ENCODE measurements around the gene KCTD10.
A peak's percentile ranks its signal among the peaks of the same experiment; 100 is the strongest.

KCTD10 gene

GRCh38 chr12:109467978-109468676 lies 9.0 kb downstream of the KCTD10 start:
- ATAC-seq = no peak
- Mint-ChIP-seq H3K27ac (no peak overlapping the region), H3K4me3 (no peak overlapping the region)

GRCh38 chr12:109466821-109467220 lies 10.3 kb downstream of the KCTD10 start:
- peaks cover 33% of the 10 kb centered on the region for H3K4me1 Mint-ChIP-seq
- no peak overlapping the region for H3K27ac Mint-ChIP-seq
- no peaks in the 10 kb centered on the region for H3K27me3 Mint-ChIP-seq
- H3K4me3 Mint-ChIP-seq = no peak overlapping the region
- H3K36me3 Mint-ChIP-seq = peaks cover 30% of the 10 kb centered on the region
- ATAC-seq = no peak
- H3K9me3 Mint-ChIP-seq = no peaks in the 10 kb centered on the region

More at GRCh38 chr12:109467978-109468676, 9.0 kb downstream of the KCTD10 start:
- Mint-ChIP-seq H3K9me3 (no peaks in the 10 kb centered on the region), H3K36me3 (peaks cover 30% of the 10 kb centered on the region), H3K4me1 (peaks cover 30% of the 10 kb centered on the region), H3K27me3 (no peaks in the 10 kb centered on the region)

DNA sequence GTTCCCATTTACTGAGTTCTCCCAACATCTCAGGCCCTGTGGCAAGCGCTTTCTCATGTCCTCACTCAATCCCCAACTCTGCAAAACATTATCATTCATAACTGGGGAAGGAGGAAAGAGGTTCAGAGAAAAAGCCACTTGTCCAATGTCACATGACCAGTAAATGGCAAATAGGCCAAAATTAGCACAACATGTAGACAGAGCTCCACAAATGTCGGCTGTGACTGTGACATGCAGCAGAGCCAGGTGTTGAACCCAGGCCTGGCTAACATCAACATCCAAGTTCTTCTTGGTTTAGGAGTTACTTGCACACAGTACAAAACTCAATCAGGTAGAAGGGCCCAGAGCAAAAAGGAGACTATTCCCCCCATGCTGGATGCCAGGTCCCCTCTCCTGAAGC lies 10.8 kb downstream of the KCTD10 start:
- ATAC-seq = no peak
- Mint-ChIP-seq H3K27ac (no peak overlapping the region), H3K4me3 (no peak overlapping the region), H3K9me3 (no peaks in the 10 kb centered on the region), H3K4me1 (peaks cover 38% of the 10 kb centered on the region), H3K36me3 (peaks cover 34% of the 10 kb centered on the region), H3K27me3 (no peaks in the 10 kb centered on the region)

DNA sequence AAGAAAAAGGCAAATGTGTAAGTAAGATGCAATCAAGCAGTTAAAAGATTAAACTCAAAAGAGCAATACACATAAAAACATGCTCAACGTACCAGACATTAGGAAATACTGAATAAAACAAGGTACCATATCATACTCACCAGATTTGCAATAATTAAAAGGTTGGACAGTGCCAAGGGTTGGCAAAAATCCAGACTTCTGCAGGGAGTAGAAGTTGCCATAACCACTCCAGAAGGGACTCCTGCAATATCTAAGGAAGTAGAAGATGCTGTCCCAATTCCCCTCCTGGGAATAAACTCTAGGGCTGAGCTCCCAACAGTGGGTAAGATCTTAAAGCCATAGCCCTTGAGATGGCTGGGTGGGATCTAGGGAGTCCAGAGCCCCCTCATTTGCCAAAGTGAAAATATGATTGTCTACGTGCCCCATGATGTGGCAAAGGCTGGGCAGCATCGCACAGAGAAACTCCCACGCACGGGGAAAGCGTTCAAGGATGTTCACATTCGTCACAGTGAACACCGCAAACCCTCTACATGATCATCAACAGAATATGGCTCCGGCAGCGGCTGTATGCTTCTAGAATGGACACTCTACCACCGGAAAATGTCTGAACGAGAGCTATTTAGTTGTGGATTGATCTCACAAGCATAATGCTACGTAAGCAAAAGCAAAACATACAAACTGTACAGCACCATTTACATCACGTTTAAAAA lies 12.3 kb downstream of the KCTD10 start:
- Mint-ChIP-seq H3K4me1 (peaks cover 44% of the 10 kb centered on the region), H3K36me3 (peaks cover 42% of the 10 kb centered on the region), H3K27ac (no peak overlapping the region), H3K4me3 (no peak overlapping the region), H3K27me3 (no peaks in the 10 kb centered on the region), H3K9me3 (no peaks in the 10 kb centered on the region)
- no peak for ATAC-seq

DNA sequence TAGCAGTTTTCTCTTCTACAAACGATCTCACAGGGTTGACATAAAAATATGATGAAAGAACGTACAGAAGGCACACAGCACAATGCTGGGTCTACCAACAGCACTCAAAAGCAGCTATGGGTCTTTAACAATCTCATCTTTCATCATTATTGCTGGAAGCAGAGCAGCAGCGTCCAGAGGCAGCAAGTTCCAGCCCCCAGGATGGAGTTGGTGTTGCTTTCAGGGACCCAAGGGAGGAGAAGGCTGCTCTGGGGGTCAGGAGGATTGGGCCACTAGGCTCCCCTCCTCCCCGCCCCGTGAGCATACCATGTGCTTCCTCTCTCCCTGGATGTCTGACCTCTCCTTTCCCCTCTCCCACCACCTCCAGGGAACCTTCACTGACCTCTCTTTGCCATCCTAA lies 13.3 kb downstream of the KCTD10 start:
- H3K4me1 Mint-ChIP-seq = peaks cover 44% of the 10 kb centered on the region
- ATAC-seq = no peak
- peak overlapping the region; percentile 28 for H3K27ac Mint-ChIP-seq
- H3K9me3 Mint-ChIP-seq = no peaks in the 10 kb centered on the region
- peaks cover 46% of the 10 kb centered on the region for H3K36me3 Mint-ChIP-seq
- H3K4me3 Mint-ChIP-seq = no peak overlapping the region
- no peaks in the 10 kb centered on the region for H3K27me3 Mint-ChIP-seq

GRCh38 chr12:109462868-109463692 lies 14.0 kb downstream of the KCTD10 start:
- Mint-ChIP-seq H3K9me3 (no peaks in the 10 kb centered on the region), H3K4me1 (peaks cover 44% of the 10 kb centered on the region), H3K4me3 (no peak overlapping the region), H3K36me3 (peaks cover 46% of the 10 kb centered on the region), H3K27me3 (no peaks in the 10 kb centered on the region), H3K27ac (peak overlapping the region; percentile 28)
- ATAC-seq = no peak

- ATAC-seq = no peak
- Mint-ChIP-seq H3K9me3 (no peaks in the 10 kb centered on the region), H3K27ac (peak overlapping the region; percentile 83), H3K27me3 (no peaks in the 10 kb centered on the region), H3K4me3 (no peak overlapping the region), H3K4me1 (peaks cover 44% of the 10 kb centered on the region), H3K36me3 (peaks cover 55% of the 10 kb centered on the region)
Observed at GRCh38 chr12:109461846-109462756, 15.0 kb downstream of the KCTD10 start.

DNA sequence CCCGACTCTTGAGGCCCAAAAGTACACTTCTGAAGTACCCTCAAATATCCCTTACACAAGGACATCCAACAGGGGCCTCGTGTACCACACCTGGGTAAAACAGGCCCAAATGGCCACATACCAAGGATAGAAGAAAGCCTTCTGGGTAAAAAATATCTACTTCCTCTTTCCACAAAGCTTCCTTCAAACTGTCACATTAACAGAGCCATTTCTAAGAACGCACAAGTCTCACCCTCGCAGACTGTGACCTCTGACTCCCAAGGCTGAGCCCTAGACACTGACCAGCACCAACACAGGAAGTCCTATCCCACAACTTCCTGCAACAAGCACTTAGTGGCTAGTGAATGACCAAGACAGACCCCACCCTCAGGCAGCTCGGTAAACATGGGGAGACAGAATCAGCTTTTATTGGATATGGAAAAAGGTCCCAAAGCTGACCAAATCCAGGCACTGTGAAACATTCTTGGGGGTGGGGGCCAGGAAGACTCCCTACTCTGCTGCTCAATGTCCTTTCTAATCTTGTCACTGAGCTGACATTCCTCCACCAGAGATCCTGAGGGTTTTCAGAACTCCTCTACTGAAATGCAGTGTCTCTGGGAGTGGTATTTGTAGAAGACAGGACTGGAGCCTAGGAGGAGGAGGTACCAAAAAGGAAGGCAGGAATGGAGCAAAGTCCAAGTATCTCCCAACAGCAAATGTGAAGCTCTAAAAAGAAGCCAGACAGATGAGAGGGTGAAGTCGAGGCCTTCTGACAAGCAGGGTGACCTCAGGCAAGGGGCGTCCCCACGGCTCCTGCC lies 15.9 kb downstream of the KCTD10 start:
- Mint-ChIP-seq H3K27ac (peak overlapping the region; percentile 83), H3K9me3 (no peaks in the 10 kb centered on the region), H3K27me3 (no peaks in the 10 kb centered on the region), H3K36me3 (peaks cover 60% of the 10 kb centered on the region), H3K4me1 (peaks cover 44% of the 10 kb centered on the region), H3K4me3 (no peak overlapping the region)
- ATAC-seq = peak; percentile 48

DNA sequence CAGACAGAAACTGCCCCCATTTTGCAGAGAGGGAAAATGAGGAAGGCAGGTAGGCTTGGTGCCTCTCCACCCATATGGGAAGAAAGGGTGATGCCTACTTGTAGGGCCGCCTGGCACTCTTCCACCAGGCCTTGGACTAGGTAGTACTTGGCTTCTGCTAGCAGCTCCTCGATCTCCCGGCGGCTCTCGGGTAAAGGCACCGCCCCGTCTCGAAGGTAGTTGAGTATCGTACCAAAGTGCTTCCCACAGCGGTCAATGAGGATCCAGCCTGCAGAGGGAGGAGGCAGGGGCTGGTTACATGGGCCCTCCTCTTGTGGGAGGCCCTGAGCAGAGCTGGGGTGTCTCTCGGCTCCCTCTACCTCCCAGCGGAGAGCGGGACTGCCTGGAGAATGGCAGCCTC lies 16.6 kb downstream of the KCTD10 start:
- Mint-ChIP-seq H3K27ac (peak overlapping the region; percentile 83), H3K9me3 (no peaks in the 10 kb centered on the region), H3K4me1 (peaks cover 42% of the 10 kb centered on the region), H3K36me3 (peaks cover 65% of the 10 kb centered on the region), H3K4me3 (no peak overlapping the region), H3K27me3 (no peaks in the 10 kb centered on the region)
- ATAC-seq = no peak

DNA sequence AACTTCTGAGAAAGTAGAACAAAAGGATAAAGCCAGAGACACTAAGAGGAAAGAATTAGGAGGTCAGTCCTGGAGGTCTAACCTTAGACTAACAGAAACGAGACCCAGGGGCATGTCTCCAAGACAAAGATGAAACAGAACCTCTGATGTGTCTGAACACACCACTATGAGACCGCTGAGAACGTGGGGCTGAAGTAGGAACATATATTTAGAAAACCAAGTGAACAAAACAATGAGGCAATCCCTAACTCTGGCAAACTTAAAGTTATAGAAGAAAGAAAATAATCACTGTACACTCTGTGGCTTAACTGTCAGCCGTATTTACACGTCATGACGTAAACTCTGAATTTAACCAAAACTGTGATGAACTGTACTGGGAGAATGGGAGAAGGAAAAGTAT lies 17.9 kb downstream of the KCTD10 start:
- ATAC-seq = no peak
- H3K4me3 Mint-ChIP-seq = no peak overlapping the region
- H3K9me3 Mint-ChIP-seq = no peaks in the 10 kb centered on the region
- H3K36me3 Mint-ChIP-seq = peaks cover 67% of the 10 kb centered on the region
- H3K27me3 Mint-ChIP-seq = no peaks in the 10 kb centered on the region
- H3K27ac Mint-ChIP-seq = no peak overlapping the region
- peaks cover 29% of the 10 kb centered on the region for H3K4me1 Mint-ChIP-seq

DNA sequence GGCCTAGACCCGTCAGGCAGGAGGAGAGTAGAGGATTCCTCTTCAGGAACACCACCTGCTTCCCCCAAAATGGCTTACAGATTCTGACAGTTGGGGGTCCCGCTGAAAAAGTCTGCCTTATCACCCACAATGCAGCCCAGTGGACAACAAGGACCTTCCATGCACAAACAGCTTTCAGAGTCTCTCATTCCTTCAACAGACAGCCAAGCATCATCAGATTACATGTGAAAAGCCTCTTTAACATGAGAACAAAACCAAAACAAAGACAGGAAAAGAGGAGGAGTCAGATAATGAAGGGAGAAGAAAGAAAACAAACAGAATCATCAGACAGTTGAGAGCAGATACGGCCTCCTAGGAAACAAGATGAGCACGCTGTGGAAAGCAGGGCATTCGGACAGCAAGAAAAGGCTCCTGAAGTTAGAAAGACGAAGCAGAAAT lies 18.3 kb downstream of the KCTD10 start:
- no peak overlapping the region for H3K4me3 Mint-ChIP-seq
- H3K27me3 Mint-ChIP-seq = no peaks in the 10 kb centered on the region
- no peak for ATAC-seq
- no peak overlapping the region for H3K27ac Mint-ChIP-seq
- H3K9me3 Mint-ChIP-seq = no peaks in the 10 kb centered on the region
- peaks cover 66% of the 10 kb centered on the region for H3K36me3 Mint-ChIP-seq
- H3K4me1 Mint-ChIP-seq = peaks cover 24% of the 10 kb centered on the region

- H3K36me3 Mint-ChIP-seq = peaks cover 68% of the 10 kb centered on the region
- ATAC-seq = no peak
- no peaks in the 10 kb centered on the region for H3K9me3 Mint-ChIP-seq
- peaks cover 17% of the 10 kb centered on the region for H3K4me1 Mint-ChIP-seq
- H3K27me3 Mint-ChIP-seq = no peaks in the 10 kb centered on the region
- H3K27ac Mint-ChIP-seq = no peak overlapping the region
- no peak overlapping the region for H3K4me3 Mint-ChIP-seq
Observed at GRCh38 chr12:109458086-109458485, 19.0 kb downstream of the KCTD10 start.

DNA sequence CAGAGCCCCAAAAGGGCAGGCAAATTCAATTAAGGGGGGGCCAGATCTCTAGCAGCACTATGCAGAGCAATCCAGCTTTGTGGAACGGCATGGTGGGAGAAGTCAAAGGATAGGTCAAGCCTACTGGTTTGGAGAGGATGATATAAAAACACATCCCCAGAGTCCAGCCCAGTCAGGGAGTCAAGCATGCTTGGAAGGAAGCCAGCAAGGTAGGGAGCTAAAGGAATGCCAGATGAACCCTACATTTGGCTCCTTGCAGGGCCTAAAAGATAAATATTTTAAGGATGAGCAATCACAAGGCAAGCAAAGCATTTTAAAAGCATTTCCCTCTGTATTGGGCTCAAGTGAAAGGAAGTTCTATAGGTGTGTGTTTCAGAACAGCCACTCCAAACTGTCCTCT lies 21.4 kb downstream of the KCTD10 start:
- no peak for ATAC-seq
- no peaks in the 10 kb centered on the region for H3K4me1 Mint-ChIP-seq
- H3K4me3 Mint-ChIP-seq = no peak overlapping the region
- H3K36me3 Mint-ChIP-seq = peaks cover 67% of the 10 kb centered on the region
- no peak overlapping the region for H3K27ac Mint-ChIP-seq
- no peaks in the 10 kb centered on the region for H3K9me3 Mint-ChIP-seq
- no peaks in the 10 kb centered on the region for H3K27me3 Mint-ChIP-seq

DNA sequence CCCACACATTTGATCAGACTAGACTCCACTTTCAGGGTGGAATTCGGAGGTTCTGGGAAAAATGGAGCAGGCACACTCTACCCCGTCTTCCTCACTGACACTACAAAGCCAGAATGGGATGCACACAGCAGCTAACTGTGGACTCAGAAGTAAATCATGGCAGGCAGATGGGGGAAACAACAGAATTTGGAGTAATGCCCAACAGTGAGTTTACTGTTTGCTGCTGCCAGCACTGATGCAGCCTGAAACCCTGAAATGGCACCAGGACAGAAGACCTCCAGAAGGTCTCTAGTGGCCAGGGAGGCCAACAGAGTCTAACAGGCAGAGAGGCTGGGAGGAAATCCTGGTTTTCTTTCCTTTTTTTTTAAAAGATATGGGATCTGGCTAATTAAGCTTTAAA lies 24.6 kb downstream of the KCTD10 start:
- no peaks in the 10 kb centered on the region for H3K27me3 Mint-ChIP-seq
- ATAC-seq = no peak
- H3K4me1 Mint-ChIP-seq = no peaks in the 10 kb centered on the region
- H3K27ac Mint-ChIP-seq = no peak overlapping the region
- no peaks in the 10 kb centered on the region for H3K9me3 Mint-ChIP-seq
- H3K4me3 Mint-ChIP-seq = no peak overlapping the region
- H3K36me3 Mint-ChIP-seq = peaks cover 59% of the 10 kb centered on the region

All from stimulated activated memory B cell treated with anti-CD40 and anti-IgM and Interleukin-4, amounts not matched to agents 10 μg/mL and 1 μg/mL and 100 μg/mL, for 72 hours (primary cell).